Left ventricle myocardium inferior (tissue), 1 donor: ENCODE measurements around the gene CALN1. TPM values are rescaled to one million over a fixed set of nuclear protein-coding genes. Genes with fewer than 3 reads are reported as not detected.

Experiments used
- DNase-seq: peaks from one replicate; pipeline ENCODE4 v3.0.0-alpha.2; 2020
- H3K27ac ChIP-seq: fragments of 200-600 bp; replicated peaks from 2 replicates; pipeline ENCODE4 v1.8.0; 2021
- H3K27me3 ChIP-seq: fragments of 200-600 bp; 2 replicates; pipeline ENCODE4 v1.8.0; 2021; ENCODE audit warnings: low read depth
- H3K36me3 ChIP-seq: fragments of 200-600 bp; 2 replicates; pipeline ENCODE4 v1.8.0; 2021
- H3K4me1 ChIP-seq: fragments of 200-600 bp; 2 replicates; pipeline ENCODE4 v1.8.0; 2021
- H3K4me3 ChIP-seq: fragments of 200-600 bp; 2 replicates; pipeline ENCODE4 v1.8.0; 2021; ENCODE audit warnings: mild to moderate bottlenecking, moderate library complexity
- H3K9me3 ChIP-seq: fragments of 200-600 bp; replicated peaks from 2 replicates; pipeline ENCODE4 v1.8.0; 2021
- intact Hi-C: fragments of 100-400 bp; cut with micrococcal nuclease; formaldehyde crosslinking; loops from one replicate; pipeline ENCODE4 v1.11.0; 2022
- total RNA-seq: library from RNA; stranded (reverse); fragmentation: NEBNext Ultra II Directional; extraction: Animal tissue kit (Norgen Biotek cat#: 25700); gene quantifications from one replicate; pipeline ENCODE4 v1.2.1, GENCODE V29; 2021
- TF ChIP-seq, protein P1 (sequence below): fragments of 200-600 bp; IDR thresholded peaks from 2 replicates; pipeline ENCODE4 v1.8.0; 2021; ENCODE audit warnings: antibody characterized with exemption, mild to moderate bottlenecking, borderline replicate concordance
- donor health status: DM: no; HTN: yes; CAD: no; lungs with severe emphysema.

The CALN1 gene
- total RNA-seq, 1 donor from 2014 or later, result not detected

DNA sequence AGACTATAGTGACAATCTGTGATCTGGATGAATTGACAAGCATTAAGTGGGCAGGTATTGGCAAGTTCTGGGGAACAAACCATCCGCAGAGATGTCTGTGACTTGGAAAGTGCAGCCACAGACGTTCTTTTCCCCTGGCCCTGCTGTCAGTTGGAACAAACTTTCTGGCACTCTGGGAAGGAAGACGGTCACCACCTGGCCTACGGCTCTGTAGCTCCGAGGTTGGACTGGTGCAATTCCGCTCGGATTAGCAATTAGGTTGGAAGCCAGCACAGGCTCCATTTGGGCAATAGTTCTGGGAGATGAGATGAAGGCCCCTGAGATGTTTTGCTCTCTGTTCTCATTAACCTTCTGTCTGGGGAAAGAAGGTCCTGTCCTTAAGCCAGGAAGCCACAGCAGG, 437.5 kb downstream of the CALN1 start:
- Histone ChIP-seq H3K9me3 (no peaks in the 10 kb centered on the region), H3K4me3 (no peak overlapping the region), H3K36me3 (no peaks in the 10 kb centered on the region), H3K27ac (no peak overlapping the region), H3K4me1 (no peaks in the 10 kb centered on the region), H3K27me3 (peaks cover 8% of the 10 kb centered on the region)
- TF ChIP-seq, protein P1, sequence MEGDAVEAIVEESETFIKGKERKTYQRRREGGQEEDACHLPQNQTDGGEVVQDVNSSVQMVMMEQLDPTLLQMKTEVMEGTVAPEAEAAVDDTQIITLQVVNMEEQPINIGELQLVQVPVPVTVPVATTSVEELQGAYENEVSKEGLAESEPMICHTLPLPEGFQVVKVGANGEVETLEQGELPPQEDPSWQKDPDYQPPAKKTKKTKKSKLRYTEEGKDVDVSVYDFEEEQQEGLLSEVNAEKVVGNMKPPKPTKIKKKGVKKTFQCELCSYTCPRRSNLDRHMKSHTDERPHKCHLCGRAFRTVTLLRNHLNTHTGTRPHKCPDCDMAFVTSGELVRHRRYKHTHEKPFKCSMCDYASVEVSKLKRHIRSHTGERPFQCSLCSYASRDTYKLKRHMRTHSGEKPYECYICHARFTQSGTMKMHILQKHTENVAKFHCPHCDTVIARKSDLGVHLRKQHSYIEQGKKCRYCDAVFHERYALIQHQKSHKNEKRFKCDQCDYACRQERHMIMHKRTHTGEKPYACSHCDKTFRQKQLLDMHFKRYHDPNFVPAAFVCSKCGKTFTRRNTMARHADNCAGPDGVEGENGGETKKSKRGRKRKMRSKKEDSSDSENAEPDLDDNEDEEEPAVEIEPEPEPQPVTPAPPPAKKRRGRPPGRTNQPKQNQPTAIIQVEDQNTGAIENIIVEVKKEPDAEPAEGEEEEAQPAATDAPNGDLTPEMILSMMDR, result no peak
- no peak for DNase-seq
- intact Hi-C loops, result no loop called here

DNA sequence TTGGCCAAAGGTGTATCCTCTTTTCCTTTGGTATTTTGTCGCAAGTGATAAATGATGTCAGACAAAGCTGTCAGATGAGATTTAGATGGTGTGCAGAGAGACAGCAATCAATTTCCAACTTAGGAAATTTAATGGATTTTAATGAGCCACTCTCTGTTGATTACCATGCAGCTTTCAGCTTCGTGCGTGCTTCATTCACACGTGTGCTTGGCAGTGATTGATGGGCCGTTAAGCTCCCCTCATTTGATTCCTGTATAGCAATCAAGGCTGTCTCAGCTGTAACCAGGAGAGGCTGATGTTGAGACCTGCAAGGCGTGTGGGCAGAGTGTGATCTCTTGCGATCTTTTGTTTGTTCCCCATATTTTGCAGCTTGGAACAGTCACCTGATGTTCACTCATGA, 439.6 kb downstream of the CALN1 start:
- intact Hi-C loops, result no loop called here
- TF ChIP-seq, protein P1, result no peak

DNA sequence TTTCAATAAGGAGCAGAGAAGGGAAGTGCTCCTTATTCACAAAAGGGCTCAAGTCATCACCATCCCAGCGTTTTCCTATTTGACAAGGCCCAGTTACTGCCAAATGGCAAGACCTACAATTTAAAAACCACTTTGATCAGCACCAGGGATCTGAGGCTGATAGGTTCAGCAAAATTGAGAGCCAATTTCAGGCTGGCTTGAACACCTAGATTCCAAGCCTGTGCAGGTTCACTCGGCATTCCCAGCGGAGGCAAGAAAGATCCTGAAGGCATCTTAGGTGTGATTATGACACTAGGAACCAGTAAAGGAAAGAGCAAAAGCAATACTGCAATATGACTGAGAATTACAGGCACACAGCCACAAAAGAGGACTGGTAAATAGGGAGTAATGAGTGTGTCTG, 441.4 kb downstream of the CALN1 start:
- Histone ChIP-seq H3K27ac (no peak overlapping the region), H3K4me1 (no peaks in the 10 kb centered on the region), H3K4me3 (no peak overlapping the region), H3K36me3 (no peaks in the 10 kb centered on the region), H3K27me3 (no peaks in the 10 kb centered on the region), H3K9me3 (no peaks in the 10 kb centered on the region)
- no peak for DNase-seq
- intact Hi-C loops, result no loop called here
- TF ChIP-seq, protein P1, result no peak

More for the DNA sequence above, 439.6 kb downstream of the CALN1 start:
- Histone ChIP-seq H3K9me3 (no peaks in the 10 kb centered on the region), H3K4me3 (no peak overlapping the region), H3K4me1 (no peaks in the 10 kb centered on the region), H3K36me3 (no peaks in the 10 kb centered on the region), H3K27ac (no peak overlapping the region), H3K27me3 (peaks cover 6% of the 10 kb centered on the region)
- no peak for DNase-seq

DNA sequence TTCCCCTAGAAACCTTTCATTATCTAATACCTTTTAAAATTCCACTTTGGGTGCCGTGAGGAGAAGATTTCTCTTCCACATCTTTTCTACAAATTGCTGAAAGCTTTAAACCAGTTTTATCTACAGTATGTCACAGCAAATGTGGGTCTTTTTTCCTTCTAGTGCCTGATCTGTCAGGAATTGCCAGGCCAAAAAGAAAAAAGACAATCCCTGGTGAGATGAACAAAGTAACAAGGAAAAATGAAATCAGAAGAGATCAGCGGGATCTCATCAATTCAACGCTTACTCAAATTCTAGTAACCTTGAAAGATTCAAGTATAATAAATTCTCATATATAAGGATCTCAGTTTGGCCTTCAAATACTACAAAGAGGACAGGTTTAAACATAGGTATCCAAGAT, 449.5 kb downstream of the CALN1 start:
- peaks cover 4% of the 10 kb centered on the region for H3K9me3 ChIP-seq
- no peaks in the 10 kb centered on the region for H3K36me3 ChIP-seq
- H3K27me3 ChIP-seq, result no peaks in the 10 kb centered on the region
- no peak overlapping the region for H3K4me3 ChIP-seq
- no peaks in the 10 kb centered on the region for H3K4me1 ChIP-seq
- no peak overlapping the region for H3K27ac ChIP-seq
- TF ChIP-seq, protein P1, result no peak
- intact Hi-C loops, result no loop called here
- DNase-seq, result no peak

DNA sequence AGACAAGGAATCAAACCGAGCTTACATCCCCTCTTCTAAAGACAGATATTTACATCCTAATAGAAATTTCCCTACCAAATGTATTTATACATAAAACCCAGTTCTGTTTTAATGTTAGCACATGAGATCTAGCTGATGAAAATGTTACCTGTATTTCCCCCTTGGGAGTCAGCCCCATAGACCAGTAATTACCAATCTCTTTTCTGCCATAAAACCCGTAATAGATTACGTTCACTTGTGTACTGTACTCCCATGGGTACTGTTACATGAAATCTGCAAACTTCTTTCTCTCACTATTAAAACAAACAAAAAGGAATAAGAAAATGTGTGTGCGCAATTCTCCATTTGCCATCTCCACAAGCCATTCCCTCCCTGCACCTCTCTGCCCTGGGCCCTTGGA, 450.9 kb downstream of the CALN1 start:
- H3K9me3 ChIP-seq, result peaks cover 4% of the 10 kb centered on the region
- no peaks in the 10 kb centered on the region for H3K36me3 ChIP-seq
- no peaks in the 10 kb centered on the region for H3K4me1 ChIP-seq
- peaks cover 6% of the 10 kb centered on the region for H3K27me3 ChIP-seq
- DNase-seq, result no peak
- H3K27ac ChIP-seq, result no peak overlapping the region
- intact Hi-C loops, result no loop called here
- H3K4me3 ChIP-seq, result no peak overlapping the region
- TF ChIP-seq, protein P1, result no peak

DNA sequence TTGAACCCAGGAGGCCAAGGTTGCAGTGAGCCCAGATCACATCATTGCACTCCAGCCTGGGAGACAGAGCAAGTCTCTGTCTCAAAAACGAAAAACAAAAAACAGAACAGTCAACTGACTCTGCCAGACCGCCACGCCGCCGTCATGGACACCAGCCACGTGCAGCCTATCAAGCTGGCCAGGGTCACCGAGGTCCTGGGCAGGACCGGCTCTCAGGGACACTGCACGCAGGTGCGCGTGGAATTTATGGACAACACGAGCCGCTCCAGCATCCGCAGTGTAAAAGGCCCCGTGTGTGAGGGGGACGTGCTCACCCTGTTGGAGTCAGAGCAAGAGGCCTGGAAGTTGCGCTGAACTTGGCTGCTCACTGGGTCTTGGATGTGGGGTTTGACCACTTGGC, 470.0 kb downstream of the CALN1 start:
- no peak overlapping the region for H3K4me3 ChIP-seq
- H3K27ac ChIP-seq, result no peak overlapping the region
- no peak for DNase-seq
- H3K36me3 ChIP-seq, result no peaks in the 10 kb centered on the region
- intact Hi-C loops, result no loop called here
- no peaks in the 10 kb centered on the region for H3K4me1 ChIP-seq
- no peaks in the 10 kb centered on the region for H3K27me3 ChIP-seq
- no peaks in the 10 kb centered on the region for H3K9me3 ChIP-seq
- TF ChIP-seq, protein P1, result no peak
